ENCODE data around the gene EIF3K. TPM values are rescaled to one million over a fixed set of nuclear protein-coding genes. Genes with fewer than 3 reads are reported as not detected.
A peak's percentile ranks its signal among the peaks of the same experiment; 100 is the strongest.

EIF3K gene
- total and polyA plus RNA-seq, 2 of the 13 experiments (the other 11 are each of a cell fraction or from before 2014, with no cell fraction given): 179 to 258 TPM

- TF ChIP-seq ZNF816 (CRISPR knock-in tag; IDR thresholded peaks at IDR 0.05; ENCODE audit: borderline replicate concordance): no peak
- TF ChIP-seq GZF1 (CRISPR knock-in tag; IDR thresholded peaks at IDR 0.05): no peak
- no peak for TF ChIP-seq ZNF180 (CRISPR knock-in tag; IDR thresholded peaks at IDR 0.05; ENCODE audit: borderline replicate concordance, low read depth)
- TF ChIP-seq PBX3 (CRISPR knock-in tag; IDR thresholded peaks at IDR 0.05; ENCODE audit: borderline replicate concordance): no peak
- no peak for TF ChIP-seq ZMYM4 (CRISPR knock-in tag; IDR thresholded peaks at IDR 0.05)
- TF ChIP-seq FOXK1 (CRISPR knock-in tag; IDR thresholded peaks at IDR 0.05; ENCODE audit: borderline replicate concordance, low read depth): 0 out of 2 replicates have a peak, but pooled peaks have one; percentile 30
- no peak for TF ChIP-seq ZNF768 (CRISPR knock-in tag; IDR thresholded peaks at IDR 0.05)
- TF ChIP-seq FOXJ3 (CRISPR knock-in tag; IDR thresholded peaks at IDR 0.05; ENCODE audit: borderline replicate concordance): no peak
- no peak for TF ChIP-seq ZNF253 (CRISPR knock-in tag; IDR thresholded peaks at IDR 0.05; ENCODE audit: borderline replicate concordance)
- no peak for TF ChIP-seq ZNF605 (CRISPR knock-in tag; IDR thresholded peaks at IDR 0.05)
- no peak for TF ChIP-seq MNT (IDR thresholded peaks at IDR 0.05)
- no peak for TF ChIP-seq NFRKB (IDR thresholded peaks at IDR 0.05)
- TF ChIP-seq DNMT1 (CRISPR knock-in tag; IDR thresholded peaks at IDR 0.05): no peak
- TF ChIP-seq ZNF503 (CRISPR knock-in tag; IDR thresholded peaks at IDR 0.05): peak; percentile 62; the same call in 1 of the 2 replicates
- TF ChIP-seq MYC (CRISPR knock-in tag; IDR thresholded peaks at IDR 0.05; ENCODE audit: borderline replicate concordance): peak; percentile 21; the same call in 1 of the 2 replicates
- no peak for TF ChIP-seq CEBPB (IDR thresholded peaks at IDR 0.05; ENCODE audit: borderline replicate concordance, low read depth, low read length)
- no peak for TF ChIP-seq MAFF (IDR thresholded peaks at IDR 0.05; ENCODE audit: low read depth, low read length)
- no peak for TF ChIP-seq NRL (CRISPR knock-in tag; IDR thresholded peaks at IDR 0.05; ENCODE audit: borderline replicate concordance)
- peak; percentile 19; the same call in 1 of the 2 replicates for TF ChIP-seq ZSCAN21 (CRISPR knock-in tag; IDR thresholded peaks at IDR 0.05; ENCODE audit: borderline replicate concordance)
- TF ChIP-seq HOMEZ (CRISPR knock-in tag; IDR thresholded peaks at IDR 0.05; ENCODE audit: low read depth): 0 out of 2 replicates have a peak, but pooled peaks have one; percentile 20
- no peak for TF ChIP-seq ATF5 (CRISPR knock-in tag; IDR thresholded peaks at IDR 0.05; ENCODE audit: low read depth)
Measured at GRCh38 chr19:38649305-38650171, 30.6 kb downstream of the EIF3K start (continued).

All from HepG2 (cell line).